DMS153 treated with DMSO at 0.1 percent for 48 hours (cell line): ENCODE data around the gene ADTRP.

ENCODE experiments used
- DNase-seq: peaks from one replicate; lab custom pipeline; 2025; ENCODE audit not compliant: unreplicated experiment; lab: John Stamatoyannopoulos, UW

The ADTRP gene

GRCh38 chr6:11758878-11759277 is 19.7 kb downstream of the ADTRP start:
- no peak for DNase-seq

GRCh38 chr6:11756726-11757125 is 21.9 kb downstream of the ADTRP start:
- DNase-seq, result no peak

- no peak for DNase-seq
Observed at GRCh38 chr6:11756292-11756691, 22.3 kb downstream of the ADTRP start.

- no peak for DNase-seq
Observed at GRCh38 chr6:11755725-11756124, 22.9 kb downstream of the ADTRP start.

- no peak for DNase-seq
Observed at GRCh38 chr6:11754625-11755271, 23.9 kb downstream of the ADTRP start.

GRCh38 chr6:11753798-11754197 is 24.8 kb downstream of the ADTRP start:
- DNase-seq, result no peak

- no peak for DNase-seq
Observed at GRCh38 chr6:11752360-11752759, 26.2 kb downstream of the ADTRP start.

- DNase-seq, result no peak
Observed at GRCh38 chr6:11750682-11751081, 27.9 kb downstream of the ADTRP start.

- DNase-seq, result no peak
Observed at GRCh38 chr6:11748591-11749210, 29.9 kb downstream of the ADTRP start.

GRCh38 chr6:11747021-11747420 is 31.6 kb downstream of the ADTRP start:
- no peak for DNase-seq

GRCh38 chr6:11744753-11745152 is 33.9 kb downstream of the ADTRP start:
- DNase-seq, result no peak

- DNase-seq, result no peak
Observed at GRCh38 chr6:11744101-11744500, 34.5 kb downstream of the ADTRP start.

GRCh38 chr6:11740875-11741274 is 37.7 kb downstream of the ADTRP start:
- DNase-seq, result no peak

GRCh38 chr6:11738661-11739375 is 39.8 kb downstream of the ADTRP start:
- DNase-seq, result no peak

GRCh38 chr6:11738234-11738633 is 40.4 kb downstream of the ADTRP start:
- DNase-seq, result no peak

GRCh38 chr6:11736601-11737000 is 42.0 kb downstream of the ADTRP start:
- DNase-seq, result no peak

- DNase-seq, result no peak
Observed at GRCh38 chr6:11734861-11735613, 43.6 kb downstream of the ADTRP start.

GRCh38 chr6:11732036-11732631 is 46.5 kb downstream of the ADTRP start:
- DNase-seq, result no peak

- no peak for DNase-seq
Observed at GRCh38 chr6:11731423-11731822, 47.2 kb downstream of the ADTRP start.

GRCh38 chr6:11730641-11731040 is 48.0 kb downstream of the ADTRP start:
- no peak for DNase-seq

- DNase-seq, result no peak
Observed at GRCh38 chr6:11729076-11729475, 49.5 kb downstream of the ADTRP start.
